Neural crest cell (in vitro differentiated cells): ENCODE results near the gene CATSPER3. TPM values are rescaled to one million over a fixed set of nuclear protein-coding genes. Genes with fewer than 3 reads are reported as not detected.
"Not testable (repeated sequence)": the region's sequence is repeated elsewhere in the genome, so short reads cannot be mapped to it uniquely, and the experiment has no call there.

ENCODE experiments used
- DNase-seq: peaks from one replicate; pipeline ENCODE4 v3.0.0; 2021; ENCODE audit warnings: low read depth, mixed read lengths, low spot score
- H3K27ac Mint-ChIP-seq: one replicate; pipeline ENCODE4 v1.8.0; 2021; ENCODE audit warnings: mild to moderate bottlenecking, mixed read lengths; ENCODE audit not compliant: unreplicated experiment
- H3K27me3 Mint-ChIP-seq: 2 replicates; pipeline ENCODE4 v1.8.0; 2021; ENCODE audit warnings: low read depth, mild to moderate bottlenecking, mixed read lengths
- H3K36me3 Mint-ChIP-seq: 2 replicates; pipeline ENCODE4 v1.8.0; 2021; ENCODE audit warnings: low read depth, mild to moderate bottlenecking, mixed read lengths
- H3K4me1 Mint-ChIP-seq: 2 replicates; pipeline ENCODE4 v1.8.0; 2021; ENCODE audit warnings: mixed read lengths
- H3K4me3 Mint-ChIP-seq: one replicate; pipeline ENCODE4 v1.8.0; 2021; ENCODE audit warnings: mild to moderate bottlenecking, mixed read lengths
- H3K9me3 Mint-ChIP-seq: 2 replicates; pipeline ENCODE4 v1.8.0; 2021; ENCODE audit warnings: mixed read lengths
- CTCF ChIP-seq: fragments of 200-600 bp; sonication (generic); conservative IDR thresholded peaks from 2 replicates; pipeline ENCODE4 v1.5.0; 2021; ENCODE audit warnings: antibody characterized with exemption, mild to moderate bottlenecking
- total RNA-seq: library from RNA; stranded (reverse); gene quantifications from 2 replicates; pipeline ENCODE4 v1.2.1, GENCODE V29; 2021

CATSPER3 gene
- total RNA-seq, 1 donor from 2014 or later: 0.54 TPM

- Mint-ChIP-seq H3K9me3 (peaks cover 2% of the 10 kb centered on the region), H3K36me3 (no peaks in the 10 kb centered on the region), H3K4me1 (no peaks in the 10 kb centered on the region), H3K27ac (no peak overlapping the region), H3K4me3 (no peak overlapping the region), H3K27me3 (peaks cover 19% of the 10 kb centered on the region)
- DNase-seq: no peak
- TF ChIP-seq CTCF: no peak
These were observed 28.2 kb downstream of the CATSPER3 start for GRCh38 chr5:134995850-134996402.

GRCh38 chr5:134997015-134997414 is 29.3 kb downstream of the CATSPER3 start:
- Mint-ChIP-seq H3K27ac (no peak overlapping the region), H3K4me3 (no peak overlapping the region), H3K27me3 (peaks cover 23% of the 10 kb centered on the region), H3K4me1 (no peaks in the 10 kb centered on the region), H3K9me3 (no peaks in the 10 kb centered on the region), H3K36me3 (no peaks in the 10 kb centered on the region)
- no peak for TF ChIP-seq CTCF
- DNase-seq: no peak

- H3K27me3 Mint-ChIP-seq: peaks cover 27% of the 10 kb centered on the region
- not testable (repeated sequence) for H3K27ac Mint-ChIP-seq, DNase-seq, H3K9me3 Mint-ChIP-seq, H3K4me3 Mint-ChIP-seq, H3K36me3 Mint-ChIP-seq, H3K4me1 Mint-ChIP-seq
These were observed 30.4 kb downstream of the CATSPER3 start for GRCh38 chr5:134998068-134998467.

- no peak for DNase-seq
- H3K4me1 Mint-ChIP-seq: no peaks in the 10 kb centered on the region
- H3K36me3 Mint-ChIP-seq: no peaks in the 10 kb centered on the region
- no peaks in the 10 kb centered on the region for H3K9me3 Mint-ChIP-seq
- no peak overlapping the region for H3K4me3 Mint-ChIP-seq
- peaks cover 18% of the 10 kb centered on the region for H3K27me3 Mint-ChIP-seq
- TF ChIP-seq CTCF: no peak
- H3K27ac Mint-ChIP-seq: no peak overlapping the region
These were observed 36.7 kb downstream of the CATSPER3 start for GRCh38 chr5:135004376-135004775.

- no peaks in the 10 kb centered on the region for H3K9me3 Mint-ChIP-seq
- H3K36me3 Mint-ChIP-seq: no peaks in the 10 kb centered on the region
- H3K4me1 Mint-ChIP-seq: no peaks in the 10 kb centered on the region
- H3K27me3 Mint-ChIP-seq: peaks cover 17% of the 10 kb centered on the region
- no peak overlapping the region for H3K4me3 Mint-ChIP-seq
- TF ChIP-seq CTCF: no peak
- no peak overlapping the region for H3K27ac Mint-ChIP-seq
- no peak for DNase-seq
These were observed 37.4 kb downstream of the CATSPER3 start for GRCh38 chr5:135005076-135005475.

GRCh38 chr5:135007305-135007704 is 39.6 kb downstream of the CATSPER3 start:
- H3K27me3 Mint-ChIP-seq: peaks cover 5% of the 10 kb centered on the region
- H3K36me3 Mint-ChIP-seq: no peaks in the 10 kb centered on the region
- no peaks in the 10 kb centered on the region for H3K4me1 Mint-ChIP-seq
- TF ChIP-seq CTCF: no peak
- no peak for DNase-seq
- H3K27ac Mint-ChIP-seq: no peak overlapping the region
- H3K4me3 Mint-ChIP-seq: no peak overlapping the region
- H3K9me3 Mint-ChIP-seq: no peaks in the 10 kb centered on the region
